ENCODE data around the gene TCF19.

Gene TCF19

DNA sequence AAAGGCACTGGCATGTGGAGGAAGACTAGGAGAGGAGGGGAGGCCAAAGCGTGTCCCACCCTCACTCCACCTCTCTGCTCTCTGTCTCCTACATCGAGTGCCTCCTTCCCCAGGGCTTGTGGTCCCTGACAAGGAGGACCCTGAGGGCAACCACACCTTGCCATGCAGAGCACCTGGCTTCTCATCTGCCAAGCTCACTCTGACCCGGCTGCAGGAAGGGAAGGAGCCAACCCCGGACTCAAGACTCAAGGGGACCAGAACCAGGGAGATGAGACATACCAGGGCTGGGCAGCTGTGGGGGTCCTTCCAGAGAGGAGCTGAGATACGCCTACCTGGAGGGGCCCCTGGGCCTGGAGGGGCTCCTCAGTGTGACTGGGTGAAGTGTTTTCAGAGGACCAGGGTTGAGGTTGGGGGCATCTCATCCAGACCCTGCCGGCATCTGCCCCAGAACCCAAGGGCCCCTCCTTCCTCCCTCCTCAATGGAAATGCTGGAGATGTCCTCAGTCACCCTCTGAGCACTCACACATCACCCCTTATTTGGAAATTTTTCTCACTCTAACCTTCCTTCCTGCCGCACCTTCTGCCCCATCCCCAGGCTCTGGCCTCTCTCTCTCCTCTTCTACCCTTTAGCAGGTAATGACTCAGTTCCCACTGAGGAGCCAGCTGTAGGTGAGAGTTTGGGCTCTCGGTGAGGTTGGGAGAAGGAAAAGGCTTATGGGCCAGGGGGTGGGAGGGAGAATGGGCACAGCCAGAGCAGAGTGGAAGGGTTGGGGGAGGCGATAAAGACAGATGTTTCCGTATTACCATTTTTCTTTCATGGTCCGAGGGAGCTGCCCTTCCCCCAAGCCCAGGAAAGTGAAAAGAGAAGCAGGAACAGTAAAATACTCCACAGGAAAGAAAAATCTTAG is 44.1 kb downstream of the TCF19 start:
- in situ Hi-C loops (cut with MboI; ENCODE audit: low sequenced_read_pairs), result no loop called here

DNA sequence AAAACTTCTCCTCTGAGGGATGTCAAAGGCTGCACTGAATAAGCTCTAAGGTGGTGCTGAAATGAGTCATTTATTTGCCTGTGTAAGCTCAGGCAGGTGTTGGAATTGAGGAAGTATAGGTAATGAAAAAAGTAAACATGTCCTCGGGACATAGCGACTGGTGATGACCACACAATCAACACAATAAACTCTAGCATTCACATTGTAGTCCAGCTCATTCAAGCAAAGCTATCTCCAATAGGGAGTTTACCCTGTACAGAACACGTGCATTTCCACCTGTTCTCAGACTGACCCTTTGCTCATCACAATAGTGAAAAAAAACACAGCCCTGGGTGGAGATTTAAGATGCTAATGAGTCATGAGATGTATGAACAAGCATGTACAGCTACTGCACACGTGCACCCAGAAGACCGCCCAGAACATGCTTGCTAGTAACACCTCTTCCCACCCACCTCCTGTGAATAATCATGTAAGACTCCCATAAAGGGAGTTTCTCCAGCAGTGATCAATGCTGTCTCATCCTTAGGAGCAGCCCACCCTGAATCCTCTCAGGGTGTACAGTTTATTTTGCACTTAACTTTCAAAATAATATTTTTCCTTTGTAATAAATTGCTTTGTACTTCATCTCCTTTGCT is 45.1 kb downstream of the TCF19 start:
- in situ Hi-C loops (cut with MboI; ENCODE audit: low sequenced_read_pairs), result no loop called here

DNA sequence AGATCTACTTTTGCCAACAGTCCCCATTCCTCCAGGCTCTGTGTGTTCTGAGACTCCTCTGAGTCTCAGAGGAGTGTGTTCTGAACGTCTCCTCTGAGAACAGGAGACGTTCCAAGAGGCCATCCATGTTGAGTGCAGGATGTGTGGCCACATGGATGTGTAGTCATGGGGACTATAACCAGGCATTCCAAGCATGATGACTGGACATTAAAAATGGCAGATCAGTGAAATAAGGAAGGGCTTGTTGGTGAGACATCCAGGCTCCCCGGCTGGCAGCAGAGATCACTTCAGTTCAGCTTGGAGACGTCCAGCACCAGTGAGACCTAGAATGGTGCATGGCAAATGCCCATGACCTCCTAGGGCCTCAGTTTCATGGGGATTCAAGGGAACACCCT is 46.4 kb downstream of the TCF19 start:
- in situ Hi-C loops (cut with MboI; ENCODE audit: low sequenced_read_pairs), result no loop called here

DNA sequence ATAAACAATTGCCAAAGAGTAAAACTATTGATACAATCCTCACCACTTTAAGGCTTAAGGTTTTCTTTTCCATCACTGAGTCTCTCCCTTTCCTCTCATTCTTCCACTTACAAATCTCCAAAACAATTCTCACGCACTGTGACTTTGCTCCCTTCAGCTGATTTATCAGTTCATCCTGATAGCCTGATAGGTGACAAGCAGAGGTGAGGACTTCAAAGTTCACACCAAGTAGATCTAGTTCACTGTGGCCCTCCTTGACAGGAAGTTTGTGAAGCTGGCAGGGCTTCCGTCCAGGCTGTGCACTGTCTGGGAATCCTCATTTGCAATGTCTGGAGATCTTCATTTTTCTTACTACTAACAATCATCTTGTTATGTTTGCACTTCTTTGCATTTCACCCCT is 47.2 kb downstream of the TCF19 start:
- in situ Hi-C loops (cut with MboI; ENCODE audit: low sequenced_read_pairs), result no loop called here

DNA sequence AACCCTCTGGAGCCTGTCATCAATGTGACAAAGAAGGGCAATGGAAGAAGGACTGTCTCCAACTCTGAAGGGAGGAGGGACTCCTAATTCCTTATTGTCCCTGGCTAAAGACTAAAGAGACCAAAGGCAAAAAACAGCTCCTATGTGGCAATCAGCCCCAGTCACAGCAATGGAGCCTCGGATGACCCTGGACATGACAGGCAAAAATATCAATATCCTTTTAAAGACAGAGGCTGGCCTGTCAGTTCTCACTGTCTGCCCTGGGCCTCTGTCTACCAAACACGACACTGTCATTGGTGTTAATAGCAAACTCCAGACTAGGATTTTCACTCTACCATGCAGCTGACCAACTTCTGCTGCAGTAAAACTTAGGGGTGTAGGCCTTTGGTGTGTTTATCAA is 50.1 kb downstream of the TCF19 start:
- in situ Hi-C loops (cut with MboI; ENCODE audit: low sequenced_read_pairs), result no loop called here

DNA sequence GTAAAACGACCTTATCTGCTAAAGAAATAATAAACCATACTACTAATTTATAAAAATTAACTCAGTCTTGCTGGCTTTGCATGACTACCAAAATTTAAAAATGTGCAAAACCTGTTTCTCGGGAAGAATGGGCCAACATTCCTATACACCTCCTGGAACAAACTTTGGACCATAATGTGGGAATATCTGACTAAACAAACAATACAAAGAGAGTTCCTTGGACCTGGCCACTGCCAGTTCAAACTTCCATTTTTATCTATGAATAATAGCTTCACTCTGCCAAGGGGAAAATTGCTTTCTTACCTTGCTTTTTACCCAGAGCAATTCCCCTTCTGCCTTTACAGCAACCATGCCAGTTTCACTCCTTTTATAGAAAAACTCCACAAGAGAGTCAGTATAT is 50.7 kb downstream of the TCF19 start:
- in situ Hi-C loops (cut with MboI; ENCODE audit: low sequenced_read_pairs), result no loop called here

DNA sequence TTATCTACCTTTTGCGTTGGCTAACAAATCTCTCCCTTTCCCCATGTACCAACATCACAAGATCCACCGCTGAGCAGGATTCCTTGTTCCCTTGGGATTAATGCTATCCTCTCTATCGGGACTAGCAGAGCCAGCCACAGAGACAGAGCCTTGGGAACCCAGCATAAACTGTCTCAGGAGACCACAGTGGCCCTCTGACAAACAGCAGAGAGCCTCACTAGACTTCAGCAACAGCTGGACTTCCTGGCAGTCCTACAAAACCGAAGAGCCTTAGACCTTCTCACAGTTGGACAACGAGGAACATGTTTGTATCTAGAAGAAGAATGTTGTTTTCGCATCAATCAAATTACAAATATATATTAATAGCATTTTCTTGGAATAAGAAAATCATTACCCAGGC is 51.7 kb downstream of the TCF19 start:
- in situ Hi-C loops (cut with MboI; ENCODE audit: low sequenced_read_pairs), result no loop called here

DNA sequence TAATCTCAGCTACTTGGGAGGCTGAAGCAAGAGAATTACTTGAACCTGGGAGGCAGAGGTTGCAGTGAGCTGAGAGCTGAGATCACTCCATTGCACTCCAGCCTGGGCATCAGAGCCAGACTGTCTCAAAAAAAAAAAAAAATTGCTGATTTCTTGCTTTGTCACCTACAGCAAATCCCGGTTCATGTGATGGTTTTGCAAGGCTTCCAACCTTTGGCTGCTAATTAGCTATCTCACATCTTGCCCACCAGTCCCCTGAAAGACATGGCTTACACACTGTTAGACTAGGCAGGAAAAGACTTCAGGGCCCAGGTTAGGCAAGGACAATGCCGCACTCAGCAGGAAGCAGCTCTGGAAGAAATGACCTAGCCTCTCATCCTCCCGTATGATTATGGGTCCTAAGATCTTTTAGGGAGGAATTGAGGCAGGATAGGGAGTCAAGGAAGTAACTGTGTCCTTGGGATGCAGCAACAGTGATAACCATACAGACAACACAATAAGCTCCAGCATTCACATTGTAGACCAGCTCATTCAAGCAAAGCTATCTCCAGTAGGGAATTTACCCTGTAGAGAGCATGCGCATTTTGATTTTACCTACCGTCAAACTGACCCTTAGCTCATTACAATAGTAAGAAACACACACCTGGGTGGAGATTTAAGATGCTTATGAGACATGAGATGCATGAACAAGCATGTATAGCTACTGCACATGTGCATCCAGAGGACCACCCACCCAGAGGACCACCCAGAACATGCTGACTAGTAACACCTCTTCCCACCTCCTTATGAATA is 52.5 kb downstream of the TCF19 start:
- in situ Hi-C loops (cut with MboI; ENCODE audit: low sequenced_read_pairs), result no loop called here

All from HL-60/S4 (cell line).